Coronary artery (tissue), 2 donors: Measurements from ENCODE around the gene ZEB2.

Experiments used
- DNase-seq: peaks from one replicate; pipeline ENCODE4 v3.0.0-alpha.2; 2017; ENCODE audit warnings: low spot score
- H3K27ac ChIP-seq, 2 donors: fragments of 200-600 bp; sonication (generic); one replicate each; pipeline ENCODE4 v1.5.1; 2016 to 2019
- H3K4me3 ChIP-seq: fragments of 200-600 bp; sonication (generic); 2 replicates; pipeline ENCODE4 v1.5.1; 2016; ENCODE audit warnings: mild to moderate bottlenecking, moderate library complexity
- TF ChIP-seq, protein P1 (sequence below): fragments of 200-600 bp; sonication (generic); IDR thresholded peaks from one replicate; pipeline ENCODE4 v1.5.1; 2019; ENCODE audit warnings: antibody characterized with exemption

ZEB2 gene

DNA sequence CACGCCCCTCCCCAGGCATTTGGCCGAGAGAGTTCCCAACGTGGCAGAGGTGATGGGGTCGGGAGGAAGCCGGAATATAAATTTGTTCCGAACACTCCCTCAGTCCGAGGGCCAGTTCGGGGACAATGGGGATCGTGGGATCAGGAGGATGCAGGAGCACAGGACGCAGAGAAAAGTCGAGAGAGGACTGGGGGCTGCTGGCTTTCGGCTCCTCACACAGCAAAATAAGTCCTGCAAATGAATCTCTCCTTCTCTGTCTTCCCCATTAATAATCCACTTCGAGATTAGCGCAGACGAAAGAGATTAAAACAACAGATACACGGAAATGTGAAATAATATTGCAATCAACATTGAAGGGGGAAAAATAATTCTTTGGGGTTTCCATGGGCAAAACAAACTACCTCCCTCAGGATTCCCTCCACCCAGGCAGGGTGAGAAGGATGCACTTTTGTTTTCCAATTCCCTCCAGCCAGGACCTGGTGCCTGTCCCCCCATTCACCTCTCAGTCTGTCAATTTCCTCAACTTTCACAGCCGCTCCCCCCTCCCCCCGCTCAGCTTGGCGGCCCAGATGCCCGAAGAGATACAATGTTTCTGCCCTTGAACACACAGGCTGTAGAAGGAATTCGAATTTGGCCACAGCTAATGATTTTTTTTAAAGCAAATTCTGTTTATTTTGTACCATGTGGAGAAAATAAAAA, 3.1 kb upstream of the ZEB2 start:
- Histone ChIP-seq H3K27ac (peak overlapping the region; percentile 93 to 98), H3K4me3 (peak overlapping the region; percentile 78)
- DNase-seq: no peak
- TF ChIP-seq, protein P1, sequence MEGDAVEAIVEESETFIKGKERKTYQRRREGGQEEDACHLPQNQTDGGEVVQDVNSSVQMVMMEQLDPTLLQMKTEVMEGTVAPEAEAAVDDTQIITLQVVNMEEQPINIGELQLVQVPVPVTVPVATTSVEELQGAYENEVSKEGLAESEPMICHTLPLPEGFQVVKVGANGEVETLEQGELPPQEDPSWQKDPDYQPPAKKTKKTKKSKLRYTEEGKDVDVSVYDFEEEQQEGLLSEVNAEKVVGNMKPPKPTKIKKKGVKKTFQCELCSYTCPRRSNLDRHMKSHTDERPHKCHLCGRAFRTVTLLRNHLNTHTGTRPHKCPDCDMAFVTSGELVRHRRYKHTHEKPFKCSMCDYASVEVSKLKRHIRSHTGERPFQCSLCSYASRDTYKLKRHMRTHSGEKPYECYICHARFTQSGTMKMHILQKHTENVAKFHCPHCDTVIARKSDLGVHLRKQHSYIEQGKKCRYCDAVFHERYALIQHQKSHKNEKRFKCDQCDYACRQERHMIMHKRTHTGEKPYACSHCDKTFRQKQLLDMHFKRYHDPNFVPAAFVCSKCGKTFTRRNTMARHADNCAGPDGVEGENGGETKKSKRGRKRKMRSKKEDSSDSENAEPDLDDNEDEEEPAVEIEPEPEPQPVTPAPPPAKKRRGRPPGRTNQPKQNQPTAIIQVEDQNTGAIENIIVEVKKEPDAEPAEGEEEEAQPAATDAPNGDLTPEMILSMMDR: no peak

DNA sequence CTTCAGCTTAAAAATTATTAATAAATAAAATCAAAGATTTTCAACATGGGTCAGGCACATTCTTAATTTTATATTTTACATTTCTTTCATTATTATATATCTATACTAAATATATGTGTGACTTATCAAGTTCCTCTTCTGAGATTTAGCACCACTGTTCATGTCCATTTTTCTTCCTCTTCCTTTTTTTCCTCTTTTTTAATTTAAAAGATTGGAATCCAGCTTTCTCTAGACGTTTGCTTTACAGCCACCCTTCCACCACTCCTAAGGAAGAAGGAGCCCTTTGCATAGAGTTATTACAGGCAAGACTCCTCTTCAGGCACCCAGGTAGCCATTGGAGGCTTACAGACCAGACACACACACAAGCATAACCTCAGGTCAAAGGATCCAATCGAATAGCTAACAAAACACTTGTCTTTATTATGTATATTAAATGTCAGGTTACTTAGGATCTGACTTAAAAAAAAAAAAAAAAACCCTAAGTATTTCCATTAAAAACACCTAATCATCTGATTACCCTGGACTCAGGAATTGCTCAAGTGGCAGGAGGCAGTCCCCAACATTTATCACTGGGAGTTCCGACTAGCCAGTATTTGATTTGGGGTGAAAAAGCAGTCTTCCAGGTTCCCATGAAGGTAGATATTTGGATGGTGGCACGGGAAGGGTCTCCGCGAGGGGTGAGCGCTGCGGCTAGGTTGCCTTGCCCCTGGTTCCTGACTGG, 2.4 kb upstream of the ZEB2 start:
- peak overlapping the region; percentile 93 to 98 for H3K27ac ChIP-seq
- H3K4me3 ChIP-seq: peak overlapping the region; percentile 78
- DNase-seq: no peak
- TF ChIP-seq, protein P1: no peak

DNA sequence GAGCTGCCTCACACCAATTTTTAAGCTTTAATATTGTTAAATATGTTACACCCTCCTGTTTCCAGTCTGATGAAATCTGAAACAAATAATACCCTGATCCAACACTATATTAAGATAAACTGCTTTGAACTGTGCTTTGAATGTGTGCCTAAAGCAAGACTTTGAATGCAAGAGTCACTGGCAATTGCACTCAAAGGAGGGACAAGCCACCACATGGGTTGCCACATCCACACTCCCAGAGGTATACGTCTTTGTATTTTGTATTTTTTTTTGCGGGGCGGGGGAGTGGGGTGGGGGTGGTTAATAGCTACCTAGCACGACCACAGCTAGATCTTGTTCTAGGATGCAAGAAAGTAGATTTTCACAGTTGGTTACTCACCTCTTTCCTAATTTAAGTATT, 1.8 kb upstream of the ZEB2 start:
- Histone ChIP-seq H3K4me3 (peak overlapping the region; percentile 78), H3K27ac (peak overlapping the region; percentile 93 to 94)
- DNase-seq: no peak
- TF ChIP-seq, protein P1: no peak

DNA sequence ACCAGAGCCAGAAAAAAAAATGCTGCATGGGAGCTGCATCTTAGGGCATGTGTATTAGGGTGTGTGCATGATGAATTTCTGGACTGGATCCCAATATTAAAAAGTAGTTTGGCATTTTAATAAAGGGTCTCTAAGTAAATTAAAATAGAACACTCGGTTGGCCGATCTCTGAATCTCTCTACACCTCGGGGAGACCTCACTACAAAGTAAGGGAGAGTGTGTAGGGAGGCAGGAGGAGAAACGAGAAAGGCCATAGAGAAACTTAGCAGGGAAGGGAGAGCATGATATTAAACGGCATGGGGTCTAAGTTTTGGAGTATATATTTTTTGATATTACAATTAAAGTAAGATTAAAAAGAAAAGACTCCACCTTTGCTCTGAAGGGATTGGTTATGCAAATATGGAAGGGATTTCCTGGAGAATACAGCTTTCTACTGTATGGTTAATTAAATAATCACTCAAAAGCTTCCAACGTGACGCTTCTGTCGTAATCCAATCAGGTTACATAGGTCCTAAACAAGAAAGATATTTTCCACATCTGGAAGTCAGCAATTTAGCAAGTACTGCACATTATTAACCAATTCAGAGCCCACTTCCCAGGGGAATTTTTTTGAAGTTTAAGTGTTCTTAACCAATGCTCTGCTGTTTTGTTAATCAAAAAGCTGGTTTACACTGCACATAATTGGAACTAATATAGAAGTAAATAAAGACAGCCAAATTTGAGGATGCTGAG, 1.0 kb upstream of the ZEB2 start:
- DNase-seq: no peak
- Histone ChIP-seq H3K4me3 (peak overlapping the region; percentile 78), H3K27ac (peak overlapping the region; percentile 93 to 94)
- TF ChIP-seq, protein P1: no peak

DNA sequence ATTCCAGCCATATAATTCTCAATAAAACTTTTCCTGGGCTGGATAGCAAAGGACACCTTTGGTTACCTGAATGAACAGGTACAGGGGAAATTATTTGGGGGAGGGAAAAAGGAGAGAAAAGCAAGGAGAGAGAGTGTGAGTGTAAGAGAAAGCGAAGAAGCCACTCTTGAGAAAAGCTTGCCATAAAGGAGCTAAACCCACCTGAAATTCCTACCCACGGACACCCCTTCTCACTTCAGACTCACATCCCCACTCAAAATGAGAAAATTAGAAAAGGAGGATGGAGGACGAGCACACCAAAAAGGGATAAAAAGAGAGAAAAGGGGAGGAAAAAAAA, 354 bp downstream of the ZEB2 start:
- Histone ChIP-seq H3K27ac (peak overlapping the region; percentile 93 to 94), H3K4me3 (peak overlapping the region; percentile 78)
- TF ChIP-seq, protein P1: no peak
- no peak for DNase-seq

DNA sequence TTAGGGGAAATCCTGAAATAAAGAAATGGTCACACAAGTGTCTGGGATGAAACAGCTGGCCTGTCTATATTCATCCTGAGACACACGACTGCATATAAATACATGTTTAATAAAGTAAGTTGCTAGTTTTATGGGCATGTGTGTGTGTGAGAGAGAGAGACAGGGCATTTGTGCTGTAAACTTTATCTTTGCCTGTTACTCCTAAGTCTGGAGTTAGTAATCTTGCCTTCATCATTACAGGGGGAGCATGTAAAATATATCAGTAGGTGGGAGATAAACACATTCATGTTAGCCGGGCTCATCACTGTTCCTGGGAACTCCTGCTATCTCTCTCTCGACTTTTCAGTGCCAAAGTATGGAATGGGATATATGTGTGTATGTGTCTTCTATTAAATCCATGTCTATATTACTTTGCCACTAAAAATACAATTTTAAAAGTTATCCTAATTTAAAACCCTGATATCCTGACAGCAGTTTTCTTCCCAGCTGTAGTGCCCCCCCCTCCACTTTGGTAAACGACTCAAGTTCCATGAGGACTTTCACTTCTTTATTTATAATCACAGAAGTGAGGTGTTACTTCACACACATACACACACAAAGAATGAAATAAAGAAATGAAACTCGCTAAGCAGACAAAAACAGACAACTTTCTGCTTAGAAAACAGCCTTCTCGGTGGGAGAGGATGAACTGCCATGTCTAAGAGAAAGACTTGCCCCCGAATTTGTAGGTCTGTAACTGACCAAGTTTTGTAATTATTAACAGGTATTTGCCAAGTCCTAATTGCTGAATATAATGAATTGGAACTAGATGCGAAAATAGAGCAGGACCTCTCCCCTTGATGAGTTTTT, 947 bp downstream of the ZEB2 start:
- no peak for DNase-seq

More for the DNA sequence above, 947 bp downstream of the ZEB2 start:
- peak overlapping the region; percentile 78 for H3K4me3 ChIP-seq
- peak overlapping the region; percentile 93 to 94 for H3K27ac ChIP-seq
- TF ChIP-seq, protein P1: no peak
